ENCODE data around the gene IL12B.
"Not testable (repeated sequence)": the region's sequence is repeated elsewhere in the genome, so short reads cannot be mapped to it uniquely, and the experiment has no call there.

The IL12B gene

GRCh38 chr5:159330131-159330800, at the start of gene IL12B:
Gene IL12B, minus strand, starts transcription at chr5:159330487. Its CDS starts 3,705 bp downstream, at chr5:159326782.
- no peak for DNase-seq

DNA sequence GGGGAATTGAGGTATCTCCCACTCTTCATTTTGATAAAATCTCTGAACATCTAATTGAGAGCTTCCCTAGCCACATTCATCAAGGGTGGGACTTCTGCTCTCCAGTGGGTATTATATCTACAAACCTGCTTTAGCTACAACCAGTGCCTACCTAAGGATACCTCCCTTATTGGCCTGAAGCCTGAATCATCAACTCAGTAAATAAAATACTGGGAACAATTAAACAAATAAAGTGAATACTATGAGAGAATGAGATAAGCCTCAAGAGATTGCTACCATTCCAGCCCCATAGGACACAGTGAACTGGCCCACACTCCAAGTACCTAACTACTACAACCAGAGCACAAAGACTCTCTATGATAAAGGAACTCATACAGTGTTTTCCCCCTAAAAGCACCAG, 47.4 kb upstream of the IL12B start:
- DNase-seq: no peak

GRCh38 chr5:159367866-159368265, 37.6 kb upstream of the IL12B start:
- DNase-seq: not testable (repeated sequence)

GRCh38 chr5:159366776-159367175, 36.5 kb upstream of the IL12B start:
- not testable (repeated sequence) for DNase-seq

DNA sequence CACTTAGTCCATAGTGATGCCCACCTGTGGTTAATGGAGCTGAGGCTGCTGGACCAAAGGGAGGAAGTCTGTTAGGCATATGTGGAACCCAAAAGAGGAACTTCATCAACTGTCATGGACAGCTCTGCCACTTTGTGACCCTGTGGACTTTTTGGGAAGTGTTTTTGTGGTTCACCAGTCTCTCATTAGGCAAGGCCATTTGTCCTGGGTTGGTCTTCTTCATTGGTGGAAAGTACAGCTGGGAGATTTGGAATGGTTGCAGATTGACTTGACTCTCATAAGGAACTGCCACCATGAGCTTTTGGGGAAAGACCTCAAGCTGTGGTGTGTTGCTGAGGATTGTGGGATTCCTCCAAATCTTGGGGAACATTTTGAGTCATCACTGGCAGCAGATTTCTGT, 31.9 kb upstream of the IL12B start:
- DNase-seq: no peak

DNA sequence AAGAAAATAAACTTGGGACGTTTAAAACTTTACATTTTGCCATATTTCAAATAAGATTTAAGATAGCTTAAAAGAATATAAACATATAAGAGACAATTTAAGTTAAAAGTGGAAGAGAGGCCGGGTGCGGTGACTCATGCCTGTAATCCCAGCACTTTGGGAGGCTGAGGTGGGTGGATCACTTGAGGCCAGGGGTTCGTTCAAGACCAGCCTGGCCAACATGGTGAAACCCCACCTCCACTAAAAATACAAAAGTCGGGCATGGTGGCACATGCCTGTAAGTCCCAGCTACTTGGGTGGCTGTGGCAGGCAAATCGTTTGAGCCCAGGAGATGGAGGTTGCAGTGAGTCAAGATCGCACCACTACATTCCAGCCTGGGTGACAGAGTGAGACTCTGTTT, 29.6 kb upstream of the IL12B start:
- not testable (repeated sequence) for DNase-seq

- DNase-seq: no peak
Measured at GRCh38 chr5:159359408-159359807, 29.1 kb upstream of the IL12B start.

DNA sequence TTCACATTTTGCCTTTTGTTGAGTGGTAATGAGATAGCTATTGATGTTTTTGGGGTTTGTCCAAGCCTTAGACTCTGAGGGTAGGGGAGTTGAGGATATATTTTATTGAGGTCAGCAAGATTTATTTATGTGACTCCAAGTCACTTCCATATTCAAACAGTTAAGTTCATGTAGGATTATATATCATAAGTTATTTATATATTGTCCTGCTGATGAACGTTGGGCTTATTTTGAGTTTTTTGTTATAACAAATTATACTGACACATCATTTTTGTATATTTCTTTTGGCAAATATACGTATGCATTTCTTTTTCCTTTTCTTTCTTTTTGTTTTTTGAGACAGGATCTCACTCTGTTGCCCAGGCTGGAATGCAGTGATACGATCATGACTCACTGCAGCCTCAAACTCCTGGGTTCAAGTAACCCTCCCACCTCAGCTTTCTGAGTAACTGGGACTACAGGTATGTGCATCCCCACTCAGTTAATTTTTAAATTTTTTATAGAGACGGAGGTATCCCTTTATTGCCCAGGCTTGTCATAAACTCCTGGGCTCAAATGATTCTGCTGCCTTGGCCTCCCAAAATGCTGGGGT, 23.5 kb upstream of the IL12B start:
- DNase-seq: no peak

- not testable (repeated sequence) for DNase-seq
Measured at GRCh38 chr5:159350644-159351043, 20.4 kb upstream of the IL12B start.

GRCh38 chr5:159350216-159350615, 19.9 kb upstream of the IL12B start:
- DNase-seq: not testable (repeated sequence)

GRCh38 chr5:159345861-159346260, 15.6 kb upstream of the IL12B start:
- DNase-seq: no peak

- no peak for DNase-seq
Measured at GRCh38 chr5:159345336-159345735, 15.0 kb upstream of the IL12B start.

- no peak for DNase-seq
Measured at GRCh38 chr5:159343295-159344094, 13.2 kb upstream of the IL12B start.

DNA sequence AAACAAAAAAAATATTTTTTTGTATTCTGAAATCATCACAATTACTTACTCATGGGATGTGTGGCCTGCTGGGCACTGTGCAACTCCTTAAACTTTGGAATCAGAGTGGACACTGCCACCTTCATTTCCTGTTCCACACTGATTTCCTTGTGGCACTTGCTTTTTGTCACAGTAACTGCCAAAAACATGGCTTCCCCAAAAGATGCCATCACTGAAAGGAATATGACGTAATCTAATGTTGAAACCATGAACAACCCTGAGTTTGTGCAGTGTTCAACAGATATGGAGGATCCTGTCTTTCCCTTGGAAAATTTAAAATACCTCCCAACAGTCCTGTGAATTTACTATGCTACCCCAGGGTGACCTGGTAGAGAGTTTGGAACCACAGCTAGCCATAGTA, 12.6 kb upstream of the IL12B start:
- no peak for DNase-seq

- no peak for DNase-seq
Measured at GRCh38 chr5:159341906-159342310, 11.6 kb upstream of the IL12B start.

DNA sequence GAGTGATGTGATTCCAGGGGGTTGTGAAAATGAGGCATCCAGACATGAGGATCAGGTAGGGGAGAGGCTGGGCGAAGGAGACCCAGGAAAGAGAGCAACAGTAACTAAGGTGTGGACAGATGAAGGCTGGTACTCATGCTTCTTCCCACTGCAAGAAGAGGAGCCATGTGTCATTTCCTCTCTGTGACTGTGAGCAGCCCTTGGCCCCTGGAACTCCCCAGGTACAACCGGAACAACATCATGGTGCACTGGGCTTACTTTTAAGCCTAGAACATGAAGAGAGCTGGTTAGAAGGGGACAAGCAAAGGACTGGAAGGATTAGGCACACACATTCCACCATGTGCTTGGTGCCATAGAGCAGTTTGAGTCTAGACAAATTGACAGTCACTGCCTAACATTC, 10.9 kb upstream of the IL12B start:
- DNase-seq: no peak

GRCh38 chr5:159340511-159340910, 10.2 kb upstream of the IL12B start:
- DNase-seq: no peak

- no peak for DNase-seq
Measured at GRCh38 chr5:159339460-159339859, 9.2 kb upstream of the IL12B start.

- DNase-seq: no peak
Measured at GRCh38 chr5:159338118-159338517, 7.8 kb upstream of the IL12B start.

DNA sequence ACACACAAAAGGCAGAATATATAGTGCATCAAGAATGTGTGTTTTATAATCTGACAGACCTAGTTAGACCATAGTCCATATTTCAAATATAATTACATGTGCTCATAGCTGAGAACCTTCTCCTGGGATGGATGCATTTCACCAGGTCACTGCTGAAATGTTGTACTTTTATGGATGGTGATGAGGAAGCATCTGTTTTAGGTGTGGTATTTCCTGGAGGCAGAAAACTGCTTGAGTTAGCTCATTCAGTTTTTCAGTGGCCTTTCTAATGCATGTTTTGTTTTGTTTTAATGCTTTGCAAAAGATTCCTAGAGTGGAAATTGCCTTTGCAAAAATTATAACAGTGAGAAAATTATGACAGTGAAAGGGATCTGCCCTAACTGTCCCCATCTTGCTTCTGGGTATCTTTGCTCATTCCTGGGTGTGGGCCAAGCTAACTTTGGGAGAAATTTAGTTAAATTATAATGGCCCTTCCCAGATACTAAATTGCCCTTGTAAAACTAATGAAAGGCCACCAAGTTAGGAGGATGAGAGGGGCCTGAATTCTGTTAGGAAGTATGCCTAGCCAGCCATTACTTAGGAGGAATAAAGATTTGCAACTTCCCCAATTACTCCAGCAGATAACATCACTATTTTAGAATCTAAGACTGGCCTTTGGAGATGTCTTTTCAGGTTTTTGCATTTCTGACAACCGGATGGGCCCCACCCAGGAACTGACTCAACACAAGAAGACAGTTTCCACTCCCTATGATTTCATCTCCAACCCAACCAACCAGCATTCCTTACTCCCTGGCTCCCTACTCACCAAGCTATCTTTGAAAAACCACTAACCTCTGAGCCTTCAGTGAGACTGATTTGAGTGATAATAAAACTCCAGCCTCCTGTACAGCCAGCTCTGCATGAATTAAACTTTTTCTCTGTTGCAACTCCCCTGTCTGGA, 7.0 kb upstream of the IL12B start:
- DNase-seq: no peak

DNA sequence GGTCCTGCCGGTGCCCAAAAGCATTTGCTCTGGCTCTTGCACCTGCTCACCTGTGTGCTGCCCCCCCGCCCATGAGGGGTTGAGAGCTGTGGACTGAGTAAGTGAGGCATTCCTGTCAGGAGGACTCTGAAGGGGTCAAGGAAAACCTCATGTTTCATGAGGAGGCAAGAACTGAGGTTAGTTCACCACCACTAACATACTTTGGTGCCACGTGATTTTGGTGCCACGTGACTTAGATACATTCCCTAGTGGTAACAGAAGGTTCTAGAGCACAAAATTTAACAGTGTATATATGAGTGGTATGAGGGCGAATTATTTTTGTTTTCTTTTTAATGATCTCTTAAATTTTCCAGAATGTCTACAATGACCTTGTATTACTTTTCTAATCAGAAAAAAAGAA, 6.3 kb upstream of the IL12B start:
- no peak for DNase-seq

GRCh38 chr5:159333545-159333925, 3.2 kb upstream of the IL12B start:
- DNase-seq: no peak

Measured in NCI-H345 (cell line).